Mesenchymal stem cell (in vitro differentiated cells and primary cell): ENCODE measurements around the gene ATIC.
A peak's percentile ranks its signal among the peaks of the same experiment; 100 is the strongest.

Source experiments
- DNase-seq: peaks from one replicate; pipeline ENCODE4 v3.0.0-alpha.2; 2013
- H2AFZ ChIP-seq: one replicate; pipeline ENCODE4 v1.6.1; 2013; ENCODE audit warnings: low read depth, mild to moderate bottlenecking, control low read depth, inconsistent platforms, low read length, moderate library complexity
- H2AK5ac ChIP-seq: 2 replicates; pipeline ENCODE4 v1.6.1; 2013; ENCODE audit warnings: low read length, moderate library complexity, mild to moderate bottlenecking, inconsistent platforms; ENCODE audit not compliant: severe bottlenecking
- H2BK120ac ChIP-seq: one replicate; pipeline ENCODE4 v1.6.1; 2013; ENCODE audit warnings: low read depth, mild to moderate bottlenecking, inconsistent platforms, low read length, moderate library complexity
- H2BK12ac ChIP-seq, 2 experiments: one replicate each; pipeline ENCODE4 v1.6.1; 2013; ENCODE audit warnings: inconsistent platforms in 2 of 2, low read length in 2 of 2, mild to moderate bottlenecking in 2 of 2, moderate library complexity in 2 of 2, control low read depth in 1 of 2
- H2BK15ac ChIP-seq: one replicate; pipeline ENCODE4 v1.6.1; 2013; ENCODE audit warnings: mild to moderate bottlenecking, low read depth, inconsistent platforms; ENCODE audit not compliant: poor library complexity, severe bottlenecking
- H2BK5ac ChIP-seq: 2 replicates; pipeline ENCODE4 v1.6.1; 2013; ENCODE audit warnings: low read depth, mild to moderate bottlenecking, low read length, control low read depth, inconsistent platforms; ENCODE audit not compliant: poor library complexity, severe bottlenecking
- H3K14ac ChIP-seq, 2 experiments: one replicate each; pipeline ENCODE4 v1.6.1; 2013; ENCODE audit warnings: inconsistent platforms in 2 of 2, low read length in 2 of 2, control low read depth in 1 of 2, mild to moderate bottlenecking in 1 of 2, moderate library complexity in 1 of 2
- H3K18ac ChIP-seq, 2 experiments: one replicate each; pipeline ENCODE4 v1.6.1; 2013; ENCODE audit warnings: inconsistent platforms in 2 of 2, low read length in 2 of 2, control low read depth in 1 of 2, low read depth in 1 of 2, mild to moderate bottlenecking in 1 of 2
- H3K23ac ChIP-seq, 2 experiments: one replicate each; pipeline ENCODE4 v1.6.1; 2013; ENCODE audit warnings: inconsistent platforms in 2 of 2, low read length in 2 of 2, mild to moderate bottlenecking in 2 of 2, moderate library complexity in 2 of 2, control low read depth in 1 of 2
- H3K27ac ChIP-seq: 2 replicates; pipeline ENCODE4 v1.5.1; 2013; ENCODE audit warnings: mild to moderate bottlenecking, moderate library complexity, low read length, control low read depth, inconsistent platforms; ENCODE audit not compliant: poor library complexity, severe bottlenecking
- H3K27me3 ChIP-seq, 2 experiments: 2 replicates each; pipeline versions ENCODE4 v1.6.1 to v1.7.0; 2013; ENCODE audit warnings: low read length in 2 of 2, mild to moderate bottlenecking in 2 of 2, moderate library complexity in 2 of 2, control low read depth in 1 of 2, inconsistent platforms in 1 of 2; ENCODE audit not compliant: control insufficient read depth in 1 of 2, insufficient read depth in 1 of 2
- H3K36me3 ChIP-seq, 2 experiments: 2 replicates each; pipeline versions ENCODE4 v1.6.1 to v1.7.0; 2013; ENCODE audit warnings: low read length in 2 of 2, control low read depth in 1 of 2, inconsistent platforms in 1 of 2, low read depth in 1 of 2, mild to moderate bottlenecking in 1 of 2; ENCODE audit not compliant: insufficient read depth in 2 of 2, control insufficient read depth in 1 of 2
- H3K4ac ChIP-seq, 2 experiments: one replicate each; pipeline ENCODE4 v1.6.1; 2013; ENCODE audit warnings: inconsistent platforms in 2 of 2, low read length in 2 of 2, mild to moderate bottlenecking in 2 of 2, moderate library complexity in 2 of 2, control low read depth in 1 of 2, low read depth in 1 of 2
- H3K4me1 ChIP-seq: 2 replicates; pipeline ENCODE4 v1.6.1; 2013; ENCODE audit warnings: low read depth, low read length, control low read depth; ENCODE audit not compliant: control insufficient read depth, insufficient read depth
- H3K4me2 ChIP-seq: 2 replicates; pipeline ENCODE4 v1.6.1; 2013; ENCODE audit warnings: low read length, mild to moderate bottlenecking, inconsistent platforms; ENCODE audit not compliant: poor library complexity, severe bottlenecking
- H3K4me3 ChIP-seq, 2 experiments: 2 replicates each; pipeline versions ENCODE4 v1.5.1 to v1.7.0; 2013; ENCODE audit warnings: low read length in 2 of 2, mild to moderate bottlenecking in 2 of 2, control low read depth in 1 of 2, low read depth in 1 of 2; ENCODE audit not compliant: insufficient read depth in 1 of 2
- H3K79me1 ChIP-seq: replicated peaks from 2 replicates; pipeline ENCODE4 v1.6.1; 2013; ENCODE audit warnings: mild to moderate bottlenecking, control low read depth, low read length, inconsistent platforms; ENCODE audit not compliant: poor library complexity, severe bottlenecking
- H3K9ac ChIP-seq: 2 replicates; pipeline ENCODE4 v1.7.0; 2013; ENCODE audit warnings: mild to moderate bottlenecking, low read length, moderate library complexity
- H3K9me3 ChIP-seq: 2 replicates; pipeline ENCODE4 v1.7.0; 2013; ENCODE audit warnings: mild to moderate bottlenecking, low read length; ENCODE audit not compliant: control insufficient read depth
- H4K8ac ChIP-seq: one replicate; pipeline ENCODE4 v1.6.1; 2013; ENCODE audit warnings: inconsistent platforms, mild to moderate bottlenecking, low read length, moderate library complexity
- H4K91ac ChIP-seq: one replicate; pipeline ENCODE4 v1.6.1; 2013; ENCODE audit warnings: mild to moderate bottlenecking, low read length, inconsistent platforms
- WGBS: methylation state at CpG from one replicate; pipeline ENCODE4 v1.1.7; 2013; ENCODE audit warnings: mixed read lengths; 5-methylcytosine and 5-hydroxymethylcytosine counted together

Gene ATIC

DNA sequence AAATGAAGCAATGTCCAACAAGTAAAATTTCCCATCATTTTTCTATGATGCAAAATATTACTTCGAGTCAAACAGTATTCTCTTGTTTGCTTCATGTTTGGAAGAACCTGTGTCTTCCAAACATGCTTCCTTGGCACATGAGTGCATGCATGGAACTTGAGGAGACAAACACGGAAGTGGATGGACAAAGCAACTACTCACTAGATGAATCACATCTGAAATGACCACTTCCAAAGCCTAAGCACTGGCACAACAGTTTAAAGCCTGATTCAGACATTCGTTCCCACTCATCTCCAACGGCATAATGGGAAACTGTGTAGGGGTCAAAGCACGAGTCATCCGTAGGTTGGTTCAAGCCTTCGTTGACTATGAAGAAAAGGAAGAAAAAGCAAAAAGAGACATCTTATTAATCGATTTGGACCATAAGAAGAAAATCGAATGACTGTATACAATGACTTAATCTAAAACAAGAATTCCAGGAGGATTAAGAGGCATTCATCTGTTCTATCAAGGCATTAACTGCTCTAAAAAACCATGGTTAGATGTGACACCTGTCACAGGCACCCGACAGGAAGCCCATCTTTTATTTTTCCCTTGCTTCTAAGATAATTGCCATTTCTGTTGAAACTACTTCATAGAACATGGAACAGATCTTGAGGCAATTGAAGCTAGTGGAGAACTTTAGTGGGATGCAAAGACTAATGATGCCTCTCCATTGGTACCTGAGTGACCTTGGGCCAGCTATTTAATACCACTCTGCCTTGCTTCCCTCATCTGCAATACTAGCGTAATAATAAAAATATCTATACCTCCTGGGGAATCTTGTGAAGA, 56.0 kb downstream of the ATIC start:
- no peak overlapping the region for H3K14ac ChIP-seq
- H3K27me3 ChIP-seq, result no peaks in the 10 kb centered on the region
- H3K36me3 ChIP-seq, result peaks cover 33 to 97% of the 10 kb centered on the region in 2 experiments
- DNase-seq, result peak; percentile 61
- no peak overlapping the region for H2BK5ac ChIP-seq
- H2AK5ac ChIP-seq, result no peak overlapping the region
- 74% methylated on average over 10 of the region's 11 CpGs for WGBS
- no peak overlapping the region for H4K8ac ChIP-seq
- H3K18ac ChIP-seq, result no peak overlapping the region
- peaks cover 7% of the 10 kb centered on the region for H3K4me1 ChIP-seq
- peak overlapping the region; percentile 41 for H3K27ac ChIP-seq
- H3K23ac ChIP-seq, result no peak overlapping the region
- no peak overlapping the region for H2BK12ac ChIP-seq
- H2AFZ ChIP-seq, result no peak overlapping the region
- no peak overlapping the region for H3K4me3 ChIP-seq
- peak overlapping the region; percentile 67 for H3K9ac ChIP-seq
- no peak overlapping the region for H3K4me2 ChIP-seq
- H3K79me1 ChIP-seq, result no peaks in the 10 kb centered on the region
- H3K4ac ChIP-seq, result no peak overlapping the region
- no peak overlapping the region for H2BK120ac ChIP-seq
- H2BK15ac ChIP-seq, result no peak overlapping the region
- H4K91ac ChIP-seq, result no peak overlapping the region
- no peaks in the 10 kb centered on the region for H3K9me3 ChIP-seq

- H2AK5ac ChIP-seq, result no peak overlapping the region
- H3K14ac ChIP-seq, result no peak overlapping the region
- H2AFZ ChIP-seq, result no peak overlapping the region
- H3K4ac ChIP-seq, result no peak overlapping the region
- no peak overlapping the region for H3K23ac ChIP-seq
- no peak overlapping the region for H2BK120ac ChIP-seq
- H3K4me2 ChIP-seq, result no peak overlapping the region
- H3K27ac ChIP-seq, result no peak overlapping the region
- no peaks in the 10 kb centered on the region for H3K27me3 ChIP-seq
- H4K91ac ChIP-seq, result no peak overlapping the region
- H3K9ac ChIP-seq, result peak overlapping the region; percentile 67
- DNase-seq, result no peak
- H2BK15ac ChIP-seq, result no peak overlapping the region
- no peak overlapping the region for H4K8ac ChIP-seq
- H3K18ac ChIP-seq, result no peak overlapping the region
- no peak overlapping the region for H3K4me3 ChIP-seq
- H2BK5ac ChIP-seq, result no peak overlapping the region
- peaks cover 7% of the 10 kb centered on the region for H3K4me1 ChIP-seq
- H3K9me3 ChIP-seq, result no peaks in the 10 kb centered on the region
- no peaks in the 10 kb centered on the region for H3K79me1 ChIP-seq
- no peak overlapping the region for H2BK12ac ChIP-seq
- peaks cover 35 to 97% of the 10 kb centered on the region in 2 experiments for H3K36me3 ChIP-seq
Measured at GRCh38 chr2:215368493-215368809, 56.6 kb downstream of the ATIC start.

DNA sequence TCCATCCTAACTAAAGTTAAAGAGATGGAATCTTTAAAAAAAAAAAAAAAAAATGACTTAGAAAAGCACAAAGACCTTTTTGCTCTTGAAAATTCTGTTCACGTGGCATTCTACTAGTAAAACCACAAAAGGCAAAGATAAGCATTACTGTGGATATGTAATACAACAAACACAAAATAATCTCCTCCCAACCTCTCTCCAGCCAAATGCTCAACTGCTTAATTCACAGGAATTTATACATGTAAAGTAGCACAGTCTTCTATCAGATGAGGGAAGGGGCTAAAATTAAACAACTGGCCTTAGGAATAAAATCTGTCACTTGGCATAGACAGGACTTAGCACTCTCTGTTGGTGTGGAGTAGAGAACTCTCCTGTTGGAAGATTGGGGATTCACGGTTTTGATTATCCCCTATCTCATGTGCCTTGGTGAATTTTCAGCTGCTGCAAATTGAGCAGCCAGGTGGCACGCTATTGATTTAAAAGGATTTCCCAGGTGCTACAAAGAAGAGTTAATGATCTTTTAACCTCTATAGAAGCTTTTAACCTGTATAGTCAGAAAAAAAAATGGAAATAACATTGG, 57.4 kb downstream of the ATIC start:
- Histone ChIP-seq H2AK5ac (no peak overlapping the region), H3K27ac (peak overlapping the region; percentile 26), H3K4me2 (no peak overlapping the region), H3K79me1 (no peaks in the 10 kb centered on the region), H3K4me1 (peaks cover 7% of the 10 kb centered on the region), H3K4ac (no peak overlapping the region), H4K8ac (no peak overlapping the region), H3K27me3 (no peaks in the 10 kb centered on the region), H3K9me3 (no peaks in the 10 kb centered on the region), H3K18ac (no peak overlapping the region), H3K36me3 (peaks cover 35 to 97% of the 10 kb centered on the region in 2 experiments), H2BK120ac (no peak overlapping the region), H2BK15ac (no peak overlapping the region), H3K23ac (no peak overlapping the region), H3K9ac (peak overlapping the region; percentile 67), H2BK12ac (no peak overlapping the region), H2BK5ac (no peak overlapping the region), H3K4me3 (no peak overlapping the region), H3K14ac (no peak overlapping the region), H2AFZ (no peak overlapping the region), H4K91ac (no peak overlapping the region)
- WGBS, result 97% methylated on average over 2 of the region's 3 CpGs
- no peak for DNase-seq

DNA sequence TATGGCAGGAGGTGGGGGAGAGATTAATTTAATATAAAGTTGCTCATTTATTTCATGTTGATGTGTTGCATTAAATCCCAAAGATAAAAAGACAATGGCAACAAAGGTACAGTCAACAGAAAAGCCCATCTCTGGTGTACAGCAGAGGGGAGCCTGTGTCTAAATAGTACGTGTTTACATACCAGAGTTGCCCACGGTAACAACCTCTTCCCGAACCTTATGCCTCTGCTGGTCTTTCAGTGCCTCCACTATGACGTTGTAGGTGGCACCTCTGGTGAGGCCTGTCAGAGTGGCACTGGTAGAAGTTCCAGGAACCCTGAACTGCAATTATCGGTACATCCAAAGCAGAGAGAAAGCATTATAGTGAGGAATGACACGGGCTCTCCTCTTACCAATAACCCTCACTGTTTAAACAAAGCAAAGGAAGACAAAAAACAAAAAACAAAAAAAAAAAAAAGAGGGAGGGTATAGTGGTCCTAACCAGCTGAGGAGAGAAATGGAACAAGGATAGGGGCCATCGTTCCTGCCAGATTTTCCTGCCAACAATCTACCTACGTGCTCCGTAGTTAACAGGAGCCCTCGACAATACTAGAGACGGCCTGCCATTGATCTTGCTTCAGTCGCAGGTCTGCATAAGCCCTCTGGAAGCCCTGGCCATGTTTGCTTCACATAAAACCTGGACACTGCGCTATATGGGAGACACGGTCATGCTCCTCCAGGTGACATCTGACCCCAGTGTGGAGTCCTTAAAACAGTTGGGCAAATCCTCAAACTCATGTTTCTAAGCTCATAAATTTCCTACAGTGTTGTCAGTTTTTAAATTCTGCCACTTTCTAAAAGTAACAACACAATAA, 58.5 kb downstream of the ATIC start:
- Histone ChIP-seq H2BK120ac (no peak overlapping the region), H3K18ac (no peak overlapping the region), H3K27ac (peak overlapping the region; percentile 44), H3K4me1 (peaks cover 6% of the 10 kb centered on the region), H3K9me3 (no peaks in the 10 kb centered on the region), H2BK15ac (no peak overlapping the region), H3K14ac (peak overlapping the region in 1 of 2 experiments; percentile 41), H4K91ac (no peak overlapping the region), H4K8ac (no peak overlapping the region), H3K4me3 (no peak overlapping the region), H2BK5ac (no peak overlapping the region), H3K79me1 (no peaks in the 10 kb centered on the region), H2AK5ac (no peak overlapping the region), H3K4me2 (no peak overlapping the region), H3K27me3 (no peaks in the 10 kb centered on the region), H3K23ac (no peak overlapping the region), H3K9ac (peak overlapping the region; percentile 67), H3K36me3 (peaks cover 38 to 97% of the 10 kb centered on the region in 2 experiments), H2BK12ac (peak overlapping the region in 1 of 2 experiments; percentile 18), H2AFZ (no peak overlapping the region), H3K4ac (no peak overlapping the region)
- WGBS, result 82% methylated on average over 12 of the region's 14 CpGs
- DNase-seq, result no peak
